Caco-2 (cell line): Measurements from ENCODE around the gene NCAPG. TPM values are rescaled to one million over a fixed set of nuclear protein-coding genes. Genes with fewer than 3 reads are reported as not detected.

ENCODE experiments used
- BruUV-seq: library from RNA; stranded (reverse); fragments of 400-500 nt; replicated peaks from 2 replicates; lab custom pipeline; 2021; lab: Mats Ljungman, UMichigan
- CTCF ChIA-PET: fragments of 300-600 bp; sonication (Branson Sonifier 250); formaldehyde crosslinking; loops from one replicate; lab custom pipeline; 2022; ENCODE audit warnings: antibody characterized with exemption; lab: Charles Lee
- POLR2A ChIA-PET: fragments of 300-600 bp; sonication (Branson Sonifier 250); formaldehyde crosslinking; loops from one replicate; lab custom pipeline; 2022; ENCODE audit warnings: antibody characterized with exemption; lab: Charles Lee
- DNase-seq, 2 experiments: peaks; one replicate each; pipeline versions ENCODE4 v3.0.0 to v3.0.0-alpha.2; 2020 to 2022
- H3K27me3 ChIP-seq: replicated peaks from 2 replicates; pipeline ENCODE4 v1.6.0; 2011; ENCODE audit warnings: low read length; ENCODE audit not compliant: control insufficient read depth, insufficient read depth
- H3K36me3 ChIP-seq: 2 replicates; pipeline ENCODE4 v1.5.1; 2011; ENCODE audit warnings: low read length; ENCODE audit not compliant: control insufficient read depth, insufficient read depth
- H3K4me1 ChIP-seq: fragments of 250-450 bp; sonication (Bioruptor Pico); 2 replicates; pipeline ENCODE4 v1.5.1; 2020; ENCODE audit warnings: mild to moderate bottlenecking
- H3K4me3 ChIP-seq: 2 replicates; pipeline ENCODE4 v1.5.1; 2011; ENCODE audit warnings: low read depth, mild to moderate bottlenecking, control low read depth, low read length
- H3K9me3 ChIP-seq: fragments of 250-450 bp; sonication (Bioruptor Pico); 2 replicates; pipeline ENCODE4 v1.5.1; 2020; ENCODE audit warnings: mild to moderate bottlenecking, moderate library complexity
- H3K27ac Mint-ChIP-seq: one replicate; pipeline ENCODE4 v1.8.0; 2022; ENCODE audit warnings: mixed read lengths; ENCODE audit not compliant: unreplicated experiment
- H3K27me3 Mint-ChIP-seq: one replicate; pipeline ENCODE4 v1.8.0; 2022; ENCODE audit warnings: mixed read lengths; ENCODE audit not compliant: insufficient read depth, unreplicated experiment
- H3K36me3 Mint-ChIP-seq: one replicate; pipeline ENCODE4 v1.8.0; 2022; ENCODE audit warnings: mild to moderate bottlenecking, mixed read lengths; ENCODE audit not compliant: insufficient read depth, unreplicated experiment
- H3K4me1 Mint-ChIP-seq: one replicate; pipeline ENCODE4 v1.8.0; 2022; ENCODE audit warnings: low read depth, mixed read lengths; ENCODE audit not compliant: unreplicated experiment
- H3K4me3 Mint-ChIP-seq: one replicate; pipeline ENCODE4 v1.8.0; 2022; ENCODE audit warnings: mild to moderate bottlenecking, moderate library complexity, mixed read lengths; ENCODE audit not compliant: unreplicated experiment
- H3K9me3 Mint-ChIP-seq: one replicate; pipeline ENCODE4 v1.8.0; 2022; ENCODE audit warnings: mixed read lengths; ENCODE audit not compliant: unreplicated experiment
- intact Hi-C: fragments of 100-400 bp; cut with micrococcal nuclease; formaldehyde crosslinking; loops from one replicate; pipeline ENCODE4 v1.10.0; 2022; ENCODE audit not compliant: unreplicated experiment
- total RNA-seq: library from RNA; stranded (reverse); gene quantifications from 2 replicates; pipeline ENCODE4 v1.2.3, GENCODE V29; 2022
- TF ChIP-seq, protein P1 (sequence below), 2 experiments: fragments of 200-600 bp in 1 of 2; IDR thresholded peaks; 1 replicate in 1 of 2; 2 replicates in 1 of 2; pipeline versions ENCODE4 v1.5.1 to v1.8.0; 2011 to 2022; ENCODE audit warnings: antibody characterized with exemption in 1 of 2, control low read depth in 1 of 2, inconsistent platforms in 1 of 2, low read depth in 1 of 2, low read length in 1 of 2, mild to moderate bottlenecking in 1 of 2, moderate library complexity in 1 of 2; ENCODE audit not compliant: insufficient read depth in 1 of 2, severe bottlenecking in 1 of 2, unreplicated experiment in 1 of 2

NCAPG gene
- total RNA-seq, 1 experiment from 2014 or later = 54.0 TPM

GRCh38 chr4:17877661-17878060 lies 66.9 kb downstream of the NCAPG start:
- ChIA-PET CTCF (no interaction called here), POLR2A (no interaction called here)
- H3K4me1 ChIP-seq = no peaks in the 10 kb centered on the region
- no peak overlapping the region for H3K4me3 Mint-ChIP-seq
- BruUV-seq = no TSS peak
- H3K36me3 Mint-ChIP-seq = no peaks in the 10 kb centered on the region
- H3K4me1 Mint-ChIP-seq = no peaks in the 10 kb centered on the region
- H3K4me3 ChIP-seq = no peak overlapping the region
- intact Hi-C loops = no loop called here
- no peaks in the 10 kb centered on the region for H3K27me3 ChIP-seq
- H3K9me3 ChIP-seq = no peaks in the 10 kb centered on the region
- H3K36me3 ChIP-seq = no peaks in the 10 kb centered on the region
- DNase-seq = no peak
- H3K27me3 Mint-ChIP-seq = no peaks in the 10 kb centered on the region
- H3K9me3 Mint-ChIP-seq = no peaks in the 10 kb centered on the region
- H3K27ac Mint-ChIP-seq = no peak overlapping the region
- TF ChIP-seq, protein P1, sequence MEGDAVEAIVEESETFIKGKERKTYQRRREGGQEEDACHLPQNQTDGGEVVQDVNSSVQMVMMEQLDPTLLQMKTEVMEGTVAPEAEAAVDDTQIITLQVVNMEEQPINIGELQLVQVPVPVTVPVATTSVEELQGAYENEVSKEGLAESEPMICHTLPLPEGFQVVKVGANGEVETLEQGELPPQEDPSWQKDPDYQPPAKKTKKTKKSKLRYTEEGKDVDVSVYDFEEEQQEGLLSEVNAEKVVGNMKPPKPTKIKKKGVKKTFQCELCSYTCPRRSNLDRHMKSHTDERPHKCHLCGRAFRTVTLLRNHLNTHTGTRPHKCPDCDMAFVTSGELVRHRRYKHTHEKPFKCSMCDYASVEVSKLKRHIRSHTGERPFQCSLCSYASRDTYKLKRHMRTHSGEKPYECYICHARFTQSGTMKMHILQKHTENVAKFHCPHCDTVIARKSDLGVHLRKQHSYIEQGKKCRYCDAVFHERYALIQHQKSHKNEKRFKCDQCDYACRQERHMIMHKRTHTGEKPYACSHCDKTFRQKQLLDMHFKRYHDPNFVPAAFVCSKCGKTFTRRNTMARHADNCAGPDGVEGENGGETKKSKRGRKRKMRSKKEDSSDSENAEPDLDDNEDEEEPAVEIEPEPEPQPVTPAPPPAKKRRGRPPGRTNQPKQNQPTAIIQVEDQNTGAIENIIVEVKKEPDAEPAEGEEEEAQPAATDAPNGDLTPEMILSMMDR (IDR thresholded peaks at IDR 0.05; ENCODE audit: insufficient read depth in 1 of 2, low read depth in 1 of 2, low read length in 1 of 2, severe bottlenecking in 1 of 2, unreplicated experiment in 1 of 2) = no peak

GRCh38 chr4:17884063-17884462 lies 73.3 kb downstream of the NCAPG start:
- H3K9me3 ChIP-seq = no peaks in the 10 kb centered on the region
- Mint-ChIP-seq H3K4me3 (no peak overlapping the region), H3K9me3 (no peaks in the 10 kb centered on the region), H3K4me1 (no peaks in the 10 kb centered on the region), H3K27me3 (no peaks in the 10 kb centered on the region), H3K36me3 (no peaks in the 10 kb centered on the region), H3K27ac (no peak overlapping the region)
- H3K4me3 ChIP-seq = no peak overlapping the region
- TF ChIP-seq, protein P1 (IDR thresholded peaks at IDR 0.05; ENCODE audit: insufficient read depth in 1 of 2, low read depth in 1 of 2, low read length in 1 of 2, severe bottlenecking in 1 of 2, unreplicated experiment in 1 of 2) = no peak
- no peaks in the 10 kb centered on the region for H3K36me3 ChIP-seq
- DNase-seq = no peak
- ChIA-PET POLR2A (no interaction called here), CTCF (no interaction called here)
- no peaks in the 10 kb centered on the region for H3K27me3 ChIP-seq
- H3K4me1 ChIP-seq = no peaks in the 10 kb centered on the region
- intact Hi-C loops = no loop called here
- BruUV-seq = no TSS peak

DNA sequence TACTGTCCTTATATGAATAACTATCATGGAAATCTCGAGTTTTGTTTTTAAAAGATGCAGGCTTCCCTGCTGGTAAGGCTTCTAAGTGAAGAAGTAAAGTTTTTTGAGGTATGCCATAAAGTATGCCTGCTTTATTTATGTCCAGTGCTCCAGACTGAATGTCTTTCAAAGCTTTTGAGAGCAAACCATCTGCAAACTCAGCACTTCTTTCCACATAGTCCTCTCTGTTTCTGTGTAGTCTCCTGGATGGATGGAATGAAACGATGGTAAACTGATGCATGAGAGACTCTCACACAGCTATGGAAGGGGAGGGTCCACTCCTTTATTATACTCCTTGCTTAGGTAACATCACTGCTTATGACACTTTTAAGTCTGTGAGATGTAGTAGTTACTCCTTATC lies 73.7 kb downstream of the NCAPG start:
- CTCF ChIA-PET = no interaction called here
- BruUV-seq = no TSS peak

More for the DNA sequence above, 73.7 kb downstream of the NCAPG start:
- intact Hi-C loops = no loop called here
- H3K4me3 ChIP-seq = no peak overlapping the region
- TF ChIP-seq, protein P1 (IDR thresholded peaks at IDR 0.05; ENCODE audit: insufficient read depth in 1 of 2, low read depth in 1 of 2, low read length in 1 of 2, severe bottlenecking in 1 of 2, unreplicated experiment in 1 of 2) = no peak
- H3K9me3 ChIP-seq = no peaks in the 10 kb centered on the region
- no peaks in the 10 kb centered on the region for H3K36me3 ChIP-seq
- Mint-ChIP-seq H3K4me3 (no peak overlapping the region), H3K9me3 (no peaks in the 10 kb centered on the region), H3K27me3 (no peaks in the 10 kb centered on the region), H3K4me1 (no peaks in the 10 kb centered on the region), H3K27ac (no peak overlapping the region), H3K36me3 (no peaks in the 10 kb centered on the region)
- no peak for DNase-seq
- H3K27me3 ChIP-seq = no peaks in the 10 kb centered on the region
- H3K4me1 ChIP-seq = no peaks in the 10 kb centered on the region
- POLR2A ChIA-PET = no interaction called here
